HG02642 (cell line): Measurements from ENCODE around the gene PRIM1.
"Not testable (repeated sequence)": the region's sequence is repeated elsewhere in the genome, so short reads cannot be mapped to it uniquely, and the experiment has no call there.

Experiments
- ATAC-seq: cut with Tn5 transposase; IDR thresholded peaks from one replicate; pipeline ENCODE4 v1.9.1; 2021; ENCODE audit warnings: mild to moderate bottlenecking; ENCODE audit not compliant: unreplicated experiment, poor library complexity

PRIM1 gene

DNA sequence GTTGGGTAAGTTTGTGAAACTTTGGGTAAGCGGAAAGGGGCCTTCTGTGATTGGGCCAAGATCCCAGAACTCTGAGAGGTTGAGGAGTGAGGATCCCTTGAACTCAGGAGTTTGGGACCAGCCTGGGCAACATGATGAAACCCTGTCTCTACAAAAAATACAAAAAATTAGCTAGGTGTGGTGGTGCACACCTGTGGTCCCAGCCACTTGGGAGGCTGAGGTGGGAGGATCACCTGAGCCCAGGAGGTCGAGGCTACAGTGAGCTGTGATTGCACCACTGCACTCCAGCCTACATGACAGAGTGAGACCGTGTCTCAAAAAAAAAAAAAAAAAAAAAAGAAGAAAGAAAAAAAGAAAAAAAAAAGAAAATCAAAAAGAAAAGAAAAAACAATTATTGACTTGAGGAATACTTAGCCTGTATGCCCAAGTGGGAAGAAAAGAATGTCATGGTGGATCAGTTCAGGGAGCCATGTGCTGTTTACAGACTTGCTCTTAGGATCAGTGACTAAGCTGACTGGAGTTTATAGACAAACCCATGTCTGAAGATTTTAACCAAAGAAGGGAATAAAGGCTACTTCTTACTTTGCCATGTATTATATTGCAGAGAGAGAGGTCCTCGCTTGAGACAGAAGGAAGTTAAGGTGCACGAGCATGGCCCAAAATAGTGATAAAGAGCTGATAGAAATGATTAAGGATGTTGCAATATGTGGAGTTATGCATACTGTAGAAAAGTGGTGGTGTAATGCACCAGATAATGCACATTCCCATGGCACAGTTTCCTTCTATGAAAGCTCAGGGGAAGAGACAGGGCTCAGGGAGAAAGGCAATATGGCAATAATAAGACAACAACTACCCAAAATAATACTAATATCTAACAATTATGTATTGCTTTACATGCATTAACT, 11.9 kb upstream of the PRIM1 start:
- ATAC-seq, result no peak

GRCh38 chr12:56761812-56762211, 9.7 kb upstream of the PRIM1 start:
- ATAC-seq, result no peak

DNA sequence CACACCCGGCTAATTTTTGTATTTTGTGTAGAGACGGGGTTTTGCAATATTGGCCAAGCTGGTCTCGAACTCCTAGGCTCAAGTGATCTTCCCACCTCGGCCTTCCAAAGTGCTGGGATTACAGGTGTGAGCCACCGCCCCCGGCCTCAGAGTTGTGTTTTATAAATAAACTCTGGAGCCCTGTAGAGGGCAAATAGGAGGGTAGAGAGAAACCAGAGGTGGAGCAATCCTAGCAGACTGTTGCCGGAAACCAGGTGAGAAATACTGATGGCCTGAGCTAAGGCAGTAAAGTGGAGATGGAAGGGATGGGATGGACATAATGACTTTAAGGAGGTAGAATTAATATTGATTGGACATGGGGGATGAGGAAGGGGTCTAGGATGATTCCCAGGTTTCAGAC, 8.3 kb upstream of the PRIM1 start:
- no peak for ATAC-seq

DNA sequence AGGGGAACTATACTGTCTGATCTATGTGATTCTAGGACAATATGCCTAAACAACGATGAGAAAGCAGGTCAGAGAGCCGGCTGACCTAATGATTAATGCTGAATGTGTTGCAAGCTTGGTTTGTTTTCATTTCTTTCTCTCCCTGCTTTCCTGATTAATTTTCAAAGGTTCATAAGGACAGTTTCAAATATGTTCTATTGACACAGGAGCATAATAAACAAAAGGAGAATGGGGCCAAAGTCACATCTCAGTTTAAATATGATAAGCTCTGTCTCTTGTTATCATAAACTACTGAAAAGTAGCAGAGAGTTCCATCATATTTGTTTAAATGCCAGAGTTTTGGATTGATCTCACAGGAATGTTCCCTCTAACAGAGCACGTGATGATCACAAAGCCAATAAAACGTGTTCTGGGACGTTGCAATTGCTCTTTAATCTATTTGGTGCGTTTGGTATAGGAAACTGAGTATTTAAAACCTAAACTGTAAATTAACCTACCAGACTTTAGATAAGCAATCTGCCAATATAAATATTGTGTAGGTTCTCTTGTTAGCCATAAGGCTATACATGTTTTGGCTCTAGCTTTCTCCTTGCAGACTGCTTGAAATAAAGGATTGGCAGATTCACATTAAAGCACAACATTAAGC, 7.3 kb upstream of the PRIM1 start:
- ATAC-seq, result no peak

DNA sequence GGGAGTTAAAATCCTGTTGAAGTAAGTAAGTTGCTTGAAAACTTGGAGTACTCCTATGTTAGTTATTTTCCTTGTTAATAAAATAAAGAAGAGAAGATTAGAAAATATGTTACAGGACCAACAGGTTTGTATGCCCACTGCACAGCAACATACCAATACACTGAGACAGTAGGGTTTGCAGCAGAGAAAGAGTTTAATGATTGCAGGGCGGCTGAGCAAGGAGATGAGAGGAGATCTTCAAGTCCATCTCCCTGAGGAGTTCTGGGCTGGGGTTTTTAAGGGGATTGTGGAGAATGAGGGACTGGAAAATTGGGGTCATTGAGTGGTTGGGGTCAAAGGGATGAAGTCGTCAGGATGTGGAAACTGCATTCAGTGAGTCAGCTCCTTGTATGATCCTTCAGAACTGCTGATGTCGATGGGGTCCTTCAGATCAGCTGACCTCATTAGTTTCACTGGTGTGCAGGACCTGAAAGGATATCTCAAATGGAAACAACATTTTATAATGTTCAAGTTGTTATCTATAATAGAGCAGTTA, 6.7 kb upstream of the PRIM1 start:
- no peak for ATAC-seq

DNA sequence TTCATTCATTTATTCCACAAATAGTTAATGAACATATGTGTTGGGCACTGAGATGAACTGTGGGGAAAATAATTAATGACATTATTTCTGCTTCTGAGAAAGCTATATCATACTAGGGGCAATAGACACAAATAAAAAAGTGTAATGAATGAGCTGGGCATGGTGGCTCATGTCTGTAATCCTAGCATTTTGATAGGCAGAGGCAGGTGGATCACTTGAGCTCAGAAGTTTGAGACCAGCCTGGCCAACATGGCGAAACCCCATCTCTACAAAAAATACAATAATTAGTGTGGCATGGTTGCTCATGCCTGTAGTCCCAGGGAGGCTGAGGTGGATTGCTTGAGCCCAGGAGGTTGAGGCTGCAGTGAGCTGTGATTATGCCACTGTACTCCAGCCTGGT, 5.8 kb upstream of the PRIM1 start:
- not testable (repeated sequence) for ATAC-seq

DNA sequence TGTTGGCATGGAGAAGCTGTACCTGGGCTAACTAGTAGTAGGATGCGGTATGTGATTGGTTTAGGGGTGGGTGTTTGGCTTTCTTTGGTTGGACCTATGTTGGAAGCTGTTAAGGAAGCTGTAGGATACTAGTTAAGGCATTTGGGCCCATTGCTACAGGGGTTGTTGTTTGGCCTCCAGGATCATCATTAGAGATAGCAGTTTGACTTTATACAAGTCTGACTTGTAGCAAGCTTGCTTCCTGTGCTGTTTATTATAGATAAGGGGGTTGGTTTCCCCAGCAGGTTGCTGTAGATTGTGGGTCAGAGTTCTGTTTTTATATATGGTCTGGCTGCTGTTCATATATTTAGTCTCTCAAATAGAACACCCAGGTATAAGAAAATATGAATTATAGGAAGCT, 1.4 kb upstream of the PRIM1 start:
- ATAC-seq, result no peak

DNA sequence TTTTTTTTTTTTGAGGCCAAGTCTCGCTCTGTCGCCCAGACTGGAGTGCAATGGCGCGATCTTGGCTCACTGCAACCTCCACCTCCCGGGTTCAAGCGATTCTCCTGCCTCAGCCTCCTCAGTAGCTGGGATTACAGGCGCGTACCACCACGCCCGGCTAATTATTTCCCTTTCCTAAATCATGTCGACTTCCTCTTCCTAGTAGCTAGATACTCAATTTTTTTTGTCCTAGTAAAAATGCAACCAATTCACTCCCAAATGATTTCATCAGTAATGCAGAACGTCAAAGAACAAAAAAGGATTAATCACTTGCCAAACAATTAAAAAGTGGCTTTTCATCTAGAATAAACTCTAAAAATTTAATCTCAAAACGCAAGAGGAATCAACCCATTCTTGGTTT, 1.5 kb downstream of the PRIM1 start:
- ATAC-seq, result not testable (repeated sequence)

- ATAC-seq, result no peak
Observed at GRCh38 chr12:56749853-56750252, 2.3 kb downstream of the PRIM1 start.

DNA sequence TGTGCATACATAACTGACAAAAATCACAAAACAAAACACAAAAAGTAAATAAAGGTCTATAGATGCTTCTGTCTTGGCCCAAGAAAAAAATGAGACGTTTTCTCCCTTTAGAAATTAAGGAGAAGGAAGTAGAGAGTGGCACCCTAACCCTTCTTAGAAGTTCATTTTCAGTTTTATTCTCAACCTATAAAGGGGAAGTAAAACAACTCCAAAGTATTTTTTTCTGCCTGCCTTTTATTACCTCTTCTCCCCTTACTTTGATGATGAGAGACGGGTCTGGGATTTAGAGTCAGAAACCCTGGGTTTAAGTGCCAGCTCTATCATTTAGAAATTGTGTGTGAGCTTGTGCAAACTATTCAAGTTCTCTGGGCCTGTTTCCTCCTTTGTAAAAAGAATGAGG, 2.8 kb downstream of the PRIM1 start:
- no peak for ATAC-seq

DNA sequence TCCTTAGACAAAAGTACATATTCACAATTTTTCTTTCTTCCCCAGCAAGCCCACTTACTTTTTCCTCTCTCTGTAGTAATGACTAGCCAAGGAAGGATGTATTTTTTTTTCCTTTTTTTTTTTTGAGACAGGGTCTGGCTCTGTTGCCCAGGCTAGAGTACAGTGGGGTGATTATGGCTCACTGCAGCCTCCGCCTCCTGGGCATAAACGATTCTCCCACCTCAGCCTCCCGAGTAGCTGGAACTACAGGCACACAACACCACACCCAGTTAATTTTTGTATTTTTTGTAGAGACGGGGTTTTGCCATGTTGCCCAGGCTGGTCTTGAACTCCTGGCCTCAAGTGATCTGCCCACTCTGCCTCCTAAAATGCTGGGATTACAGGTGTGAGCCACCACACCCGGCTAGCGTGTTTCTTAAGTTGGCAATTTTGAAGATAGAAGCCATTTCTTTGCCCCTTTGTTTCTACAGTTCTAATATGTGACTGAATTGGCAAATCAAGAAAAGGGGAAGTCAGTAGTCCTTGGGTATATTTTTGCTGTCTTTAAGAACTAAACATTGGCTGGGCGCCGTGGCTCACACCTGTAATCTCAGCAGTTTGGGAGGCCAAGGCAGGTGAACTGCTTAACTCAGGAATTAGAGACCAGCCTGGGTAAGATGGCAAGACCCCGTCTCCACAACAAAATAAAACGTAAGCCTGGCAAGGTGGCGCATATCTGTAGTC, 23.8 kb downstream of the PRIM1 start:
- ATAC-seq, result no peak

DNA sequence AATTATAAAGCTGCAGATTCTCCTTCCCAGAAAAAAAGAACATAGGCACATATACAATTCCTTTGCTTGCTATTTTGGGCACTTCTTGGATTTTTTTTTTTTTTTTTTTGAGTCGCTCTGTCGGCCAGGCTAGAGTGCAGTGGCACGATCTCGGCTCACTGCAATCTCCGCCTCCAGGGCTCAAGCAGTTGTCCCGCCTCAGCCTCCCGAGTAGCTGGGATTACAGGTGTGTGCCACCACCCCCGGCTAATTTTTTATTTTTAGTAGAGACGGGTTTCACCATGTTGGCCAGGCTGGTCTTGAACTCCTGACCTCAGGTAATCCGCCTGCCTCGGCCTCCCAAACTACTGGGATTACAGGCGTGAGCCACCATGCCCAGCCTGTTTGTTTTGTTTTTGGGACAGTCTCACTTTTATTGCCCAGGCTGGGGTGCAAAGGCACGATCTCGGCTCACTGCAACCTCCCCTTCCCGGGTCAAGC, 25.9 kb downstream of the PRIM1 start:
- not testable (repeated sequence) for ATAC-seq

GRCh38 chr12:56725723-56726102, 26.4 kb downstream of the PRIM1 start:
- no peak for ATAC-seq

DNA sequence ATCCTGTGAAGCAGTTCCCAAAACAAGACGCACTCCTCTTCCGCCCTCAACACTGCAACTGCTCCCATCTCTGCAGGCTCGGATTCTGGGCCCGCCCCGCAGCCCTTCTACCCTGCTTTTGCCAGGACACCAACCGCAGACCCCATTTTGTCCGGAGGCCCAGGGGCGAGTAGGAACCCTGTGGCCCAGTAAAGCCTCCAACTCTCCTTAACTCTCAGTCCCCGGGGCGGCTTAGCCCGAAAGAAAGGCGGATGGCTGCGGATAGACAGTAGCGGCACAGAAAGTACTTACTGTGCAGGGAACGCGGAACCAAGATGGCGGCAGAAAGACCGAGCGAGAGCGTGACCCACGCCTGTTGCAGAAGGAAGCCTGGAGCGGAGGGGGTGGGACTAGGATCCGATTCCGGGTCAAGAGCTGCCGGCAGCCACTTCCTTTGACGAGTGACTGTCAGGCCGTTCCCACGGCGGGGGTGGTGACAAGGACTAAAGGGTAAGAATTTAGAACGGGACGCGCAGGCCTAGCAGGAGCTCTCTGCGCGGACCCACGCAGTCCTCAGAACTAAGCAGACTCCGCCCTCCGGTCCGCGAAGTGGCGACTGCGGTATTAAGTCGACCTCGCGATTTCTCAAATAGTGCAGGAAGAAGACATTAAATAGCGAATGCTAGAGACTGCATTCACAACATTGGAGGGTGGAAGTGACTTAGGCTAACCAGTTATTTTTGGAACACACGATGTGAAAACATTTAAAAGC, 27.0 kb downstream of the PRIM1 start, which contains the start of gene NACA:
Gene NACA, minus strand, starts transcription at position 328 of the 751 bp plus-strand sequence. CDS start 778 bp downstream, outside the sequence.
- ATAC-seq, result peak; percentile 95

- peak; percentile 1 for ATAC-seq
Observed at GRCh38 chr12:56724701-56724971, 27.5 kb downstream of the PRIM1 start.

DNA sequence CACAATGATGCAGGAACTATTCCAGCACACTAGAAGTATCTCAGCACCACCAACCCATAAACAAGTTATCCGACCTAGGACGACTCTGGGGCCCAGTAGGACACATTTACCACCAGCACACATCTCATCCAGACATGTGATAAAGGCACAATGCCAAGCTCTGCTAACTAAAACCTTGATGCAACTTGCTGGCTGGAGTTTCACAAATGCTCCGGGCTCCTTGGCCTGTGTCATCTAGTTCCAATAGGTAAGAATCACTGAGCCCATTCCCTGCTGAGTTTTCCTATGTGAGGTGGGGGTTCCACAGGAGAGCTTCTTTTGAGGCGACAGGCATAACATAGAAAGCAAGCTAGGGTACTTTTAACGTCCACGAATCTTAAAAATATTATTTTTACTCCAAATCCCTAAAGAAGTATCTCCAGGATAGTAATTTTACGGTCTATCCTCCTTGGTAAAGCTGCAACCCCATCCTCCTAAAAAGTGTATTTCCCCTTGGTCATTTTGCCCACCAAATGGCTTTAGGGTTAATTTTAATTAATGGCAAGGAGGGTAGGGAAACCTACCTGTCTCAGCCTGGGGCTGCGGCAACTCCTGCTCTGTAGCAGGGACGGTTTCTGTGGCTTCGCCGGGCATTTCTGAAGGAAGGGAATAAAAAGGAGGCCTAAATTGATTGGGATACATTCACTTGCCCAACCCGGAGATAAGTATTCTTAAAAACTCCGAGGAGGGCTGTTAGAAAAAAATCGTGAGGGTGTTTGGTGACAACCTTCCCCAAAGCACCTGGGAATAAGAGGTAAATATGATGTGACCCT, 28.0 kb downstream of the PRIM1 start:
- no peak for ATAC-seq

DNA sequence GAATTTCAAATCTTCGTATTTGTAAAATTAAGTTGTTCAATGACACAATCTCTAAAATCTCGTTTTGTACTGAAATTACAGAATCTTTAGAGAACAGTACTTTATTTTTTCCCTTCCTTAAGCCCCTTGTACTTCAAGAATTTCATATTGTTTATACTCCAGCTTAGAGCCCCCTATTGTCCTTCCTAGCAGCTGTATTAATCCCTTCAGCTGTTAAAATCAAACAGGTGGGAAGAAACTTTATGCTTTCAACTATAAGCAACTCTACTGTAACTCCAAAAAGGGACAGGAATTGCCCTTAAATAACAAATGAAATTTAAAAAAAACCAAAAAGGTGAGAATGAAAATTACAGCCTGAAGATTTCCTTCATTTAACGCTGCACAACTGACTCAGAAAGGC, 28.8 kb downstream of the PRIM1 start:
- ATAC-seq, result no peak

DNA sequence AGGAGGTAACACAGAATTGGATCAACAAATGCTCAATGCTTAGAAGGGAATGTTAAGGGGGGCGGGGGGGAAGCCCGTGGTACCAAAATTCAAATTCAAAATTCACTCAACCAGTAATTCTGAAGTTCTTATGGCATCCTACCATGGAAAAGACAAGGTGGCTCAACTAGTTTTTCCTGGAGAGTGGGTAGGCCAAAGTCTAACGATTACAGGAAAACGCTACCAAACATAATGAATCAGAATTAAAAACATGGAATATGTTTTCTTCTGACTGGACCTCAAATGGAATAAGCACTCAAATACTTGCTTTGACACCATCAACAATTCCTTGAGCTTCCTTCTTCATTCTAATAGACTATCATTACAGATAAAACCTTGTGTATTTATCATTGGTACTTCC, 29.3 kb downstream of the PRIM1 start:
- ATAC-seq, result no peak

DNA sequence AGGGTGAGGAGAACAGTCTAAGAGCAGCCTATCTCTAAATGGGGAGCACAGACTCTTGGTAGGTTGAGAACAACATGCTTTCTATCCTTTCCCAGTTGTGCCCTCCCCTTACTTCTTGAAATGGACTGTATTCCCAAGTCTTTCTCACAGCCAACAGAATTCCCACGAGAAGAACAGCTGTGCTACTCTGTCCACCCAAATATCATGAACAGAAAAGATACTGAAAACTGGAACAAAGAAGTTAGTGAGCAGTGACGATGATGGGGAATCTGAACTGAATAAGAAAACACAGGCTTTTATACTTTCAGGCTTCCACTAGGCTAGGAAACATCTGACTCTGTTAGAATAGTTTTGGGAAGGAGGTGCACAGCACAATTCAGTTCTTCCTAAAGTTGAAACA, 30.4 kb downstream of the PRIM1 start:
- ATAC-seq, result no peak
